GM19043 (cell line): ENCODE results near the gene EXOC5.

ENCODE experiments used
- ATAC-seq: cut with Tn5 transposase; IDR thresholded peaks from one replicate; pipeline ENCODE4 v1.9.1; 2021; ENCODE audit warnings: low read depth; ENCODE audit not compliant: unreplicated experiment

EXOC5 gene

DNA sequence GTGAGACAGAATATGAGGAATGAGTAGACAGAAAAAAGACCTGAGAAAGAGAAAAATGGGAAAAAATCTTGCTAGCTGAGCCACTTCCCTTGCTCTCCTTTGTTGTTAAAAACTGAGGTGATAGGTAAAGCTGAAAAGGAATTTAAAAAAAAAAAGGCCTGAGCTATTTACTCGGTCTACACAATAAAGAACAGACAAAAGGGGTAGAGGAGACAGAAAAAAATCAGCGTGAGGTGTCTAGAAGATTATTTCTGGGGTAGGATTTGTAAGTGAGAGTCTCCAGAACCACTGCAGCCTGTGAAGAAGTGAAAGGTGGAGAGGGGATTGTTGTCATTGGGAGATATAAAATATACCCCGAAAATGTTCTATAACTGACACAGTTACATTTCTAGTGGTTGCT is 98.8 kb downstream of the EXOC5 start:
- ATAC-seq = no peak

DNA sequence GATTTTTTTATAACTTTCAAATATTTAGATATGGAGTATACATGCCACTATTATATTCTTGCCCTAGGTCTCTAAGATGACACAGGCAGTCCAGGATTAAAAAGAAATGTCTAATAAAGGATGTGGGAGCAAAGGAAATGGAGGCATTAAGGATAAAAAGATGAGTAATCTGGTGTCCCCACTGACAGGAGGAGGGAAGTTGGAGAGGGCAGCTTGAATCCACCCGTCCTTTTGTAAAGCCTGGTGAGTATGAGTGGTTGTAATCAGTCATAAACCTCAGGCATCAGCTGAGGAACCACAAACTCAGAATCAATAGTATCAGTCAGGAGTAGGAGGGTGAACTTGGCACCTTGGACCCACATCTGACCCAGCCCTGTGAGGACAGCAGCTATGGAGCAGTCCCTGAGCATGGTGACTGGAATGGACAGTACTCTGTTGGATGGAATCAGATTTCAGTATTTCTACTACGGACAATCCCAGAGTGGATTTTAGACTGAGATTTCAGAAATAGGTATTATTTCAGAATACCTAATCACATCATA is 100.5 kb downstream of the EXOC5 start:
- ATAC-seq = no peak

DNA sequence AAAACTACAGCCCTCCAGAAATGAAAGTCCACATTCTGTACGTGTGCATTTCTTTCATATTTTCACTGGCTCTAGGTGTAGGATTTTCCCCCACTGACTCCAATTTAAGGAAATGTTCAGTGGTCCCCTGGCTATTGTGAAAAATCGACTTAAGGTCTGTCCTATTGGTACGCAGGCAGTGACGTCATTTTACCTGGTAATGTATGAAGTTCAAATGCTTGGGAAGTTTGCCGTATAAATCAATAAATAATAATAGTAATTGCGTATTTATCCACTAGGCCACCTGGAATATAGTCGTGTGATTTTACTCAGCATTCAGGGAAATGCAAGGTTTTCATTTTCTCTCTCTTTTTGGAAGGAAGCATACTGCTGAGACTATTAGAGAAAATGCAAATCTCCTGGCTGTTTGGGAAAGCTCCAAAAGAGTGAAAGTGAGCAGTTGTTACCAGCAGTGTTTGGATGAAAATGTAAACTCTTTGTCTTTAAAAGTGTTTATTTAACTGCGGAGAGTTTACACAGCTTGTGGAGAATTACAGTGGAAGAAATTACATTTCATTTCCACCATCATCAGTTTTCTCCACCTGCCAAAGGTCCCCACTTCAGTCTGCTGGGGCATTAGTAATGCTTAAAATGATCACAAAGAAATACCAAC is 107.0 kb downstream of the EXOC5 start:
- no peak for ATAC-seq

DNA sequence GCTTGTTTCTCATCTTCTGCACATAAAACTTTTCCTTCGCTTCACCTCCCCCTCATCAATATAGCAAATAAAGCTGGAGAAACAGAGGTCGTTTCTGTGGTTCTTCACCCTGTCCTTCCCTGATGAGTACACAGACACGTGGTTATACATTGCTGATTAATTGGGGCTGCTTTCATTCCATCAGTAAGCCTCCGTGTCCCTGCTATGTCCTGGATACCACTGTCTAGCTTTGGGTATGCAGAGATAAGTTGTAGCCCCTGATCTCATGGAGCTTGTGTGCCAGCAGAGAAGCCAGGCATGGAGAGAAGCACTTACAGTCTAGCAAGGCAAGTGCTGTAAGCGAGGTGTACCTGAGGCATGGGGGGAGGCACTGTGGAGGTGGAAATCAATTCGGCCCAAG is 108.4 kb downstream of the EXOC5 start:
- ATAC-seq = no peak

DNA sequence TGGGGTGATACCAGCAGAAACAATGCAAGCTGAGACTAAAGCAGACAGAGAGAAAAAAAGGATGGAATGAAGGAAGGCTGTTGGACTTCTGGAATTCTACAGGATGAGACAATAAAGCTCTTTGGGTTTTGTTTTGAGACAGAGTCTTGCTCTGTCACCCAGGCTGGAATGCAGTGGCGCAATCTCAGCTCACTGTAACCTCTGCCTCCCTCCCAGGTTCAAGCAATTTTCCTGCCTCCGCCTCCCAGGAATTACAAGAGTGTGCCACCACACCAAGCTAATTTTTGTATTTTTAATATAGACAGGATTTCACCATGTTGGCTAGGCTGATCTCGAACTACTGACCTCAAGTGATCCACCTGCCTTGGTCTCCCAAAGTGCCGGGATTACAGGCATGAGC is 115.4 kb downstream of the EXOC5 start:
- ATAC-seq = no peak
